Activated T-cell treated with anti-CD3 and anti-CD28 coated beads for 4 hours (primary cell): ENCODE results near the gene FBXL12.
"Not testable (repeated sequence)": the region's sequence is repeated elsewhere in the genome, so short reads cannot be mapped to it uniquely, and the experiment has no call there.

Experiments used
- DNase-seq: peaks from one replicate; pipeline ENCODE4 v3.0.0-alpha.2; 2020

FBXL12 gene, protein sequence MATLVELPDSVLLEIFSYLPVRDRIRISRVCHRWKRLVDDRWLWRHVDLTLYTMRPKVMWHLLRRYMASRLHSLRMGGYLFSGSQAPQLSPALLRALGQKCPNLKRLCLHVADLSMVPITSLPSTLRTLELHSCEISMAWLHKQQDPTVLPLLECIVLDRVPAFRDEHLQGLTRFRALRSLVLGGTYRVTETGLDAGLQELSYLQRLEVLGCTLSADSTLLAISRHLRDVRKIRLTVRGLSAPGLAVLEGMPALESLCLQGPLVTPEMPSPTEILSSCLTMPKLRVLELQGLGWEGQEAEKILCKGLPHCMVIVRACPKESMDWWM

DNA sequence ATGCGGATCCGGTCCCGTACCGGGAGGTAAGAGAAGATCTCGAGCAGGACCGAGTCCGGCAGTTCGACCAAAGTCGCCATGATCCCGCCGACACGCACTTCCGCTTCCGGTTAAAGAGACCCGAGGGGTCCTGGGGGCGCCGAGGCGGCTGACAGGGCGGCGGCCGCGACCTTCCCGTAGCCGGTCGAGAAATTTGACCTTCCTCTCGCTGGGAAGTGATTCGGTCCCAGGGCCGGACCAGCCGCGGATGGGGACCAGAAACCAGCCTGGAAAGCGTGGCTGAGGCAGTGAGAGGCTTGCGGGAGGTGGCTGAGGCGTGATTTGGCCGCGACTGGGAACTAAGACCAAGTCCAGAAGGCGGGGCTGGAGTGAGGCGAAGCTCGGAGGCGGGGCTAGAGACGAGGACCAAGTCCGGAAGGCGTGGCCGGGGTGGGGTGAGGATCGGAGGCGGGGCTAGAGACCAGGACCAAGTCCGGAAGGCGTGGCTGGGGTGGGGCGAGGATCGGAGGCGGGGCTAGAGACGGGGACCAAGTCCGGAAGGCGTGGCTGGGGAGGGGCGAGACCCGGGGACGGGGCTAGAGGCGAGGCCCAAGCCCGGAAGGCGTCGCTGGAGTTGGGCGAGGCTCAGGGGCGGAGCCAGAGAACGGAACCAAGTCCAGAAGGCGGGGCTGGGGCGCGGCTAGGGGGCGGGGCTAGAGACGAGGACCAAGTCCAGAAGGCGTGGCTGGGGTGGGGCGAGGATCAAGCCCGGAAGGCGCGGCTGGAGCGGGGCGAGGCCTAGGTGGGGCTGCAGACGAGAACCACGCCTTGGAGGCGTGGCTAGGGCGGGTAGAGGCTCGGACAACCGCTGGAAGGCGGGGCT is at the start of gene FBXL12:
Gene FBXL12 (minus strand): TSS at position 346 of the 862 bp plus-strand sequence. CDS start 266 bp downstream, at position 80.
- peak; percentile 100 for DNase-seq

DNA sequence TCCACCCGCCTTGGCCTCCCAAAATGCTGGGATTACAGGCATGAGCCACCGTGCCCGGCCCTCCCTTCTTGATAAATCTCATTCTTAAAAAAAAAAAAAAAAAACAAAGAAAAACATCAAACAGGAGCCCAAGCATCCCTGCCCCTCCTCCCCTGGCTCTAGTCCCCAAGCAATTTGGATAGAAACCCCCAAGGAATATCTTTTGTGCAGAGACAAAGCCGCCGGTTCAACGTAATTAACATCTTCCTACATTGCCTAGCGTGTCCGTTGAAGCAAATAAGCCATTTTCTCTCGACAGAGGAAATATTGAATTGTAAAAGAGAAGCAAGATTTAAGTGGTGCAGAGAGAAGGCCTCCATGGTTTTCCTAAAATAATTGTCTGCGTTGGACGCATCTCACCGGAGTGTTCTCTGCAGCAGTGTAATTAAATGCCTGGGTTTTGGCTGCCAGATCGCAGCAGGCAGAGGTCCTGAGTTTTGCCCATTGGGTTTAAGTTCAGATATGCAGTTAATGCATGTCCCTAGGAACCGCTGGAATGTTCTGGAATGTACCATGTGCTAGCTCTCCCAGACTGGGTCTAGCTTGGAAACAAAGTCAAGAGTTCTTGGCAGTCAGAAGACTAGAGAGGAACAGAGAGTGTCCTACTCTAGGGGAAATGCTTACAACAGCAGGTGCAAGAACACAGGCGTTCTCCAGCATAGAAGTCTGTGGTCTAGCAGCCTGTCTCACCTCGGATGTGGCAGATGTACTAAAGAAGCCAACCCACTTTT is 47.0 kb upstream of the FBXL12 start:
- DNase-seq = no peak

DNA sequence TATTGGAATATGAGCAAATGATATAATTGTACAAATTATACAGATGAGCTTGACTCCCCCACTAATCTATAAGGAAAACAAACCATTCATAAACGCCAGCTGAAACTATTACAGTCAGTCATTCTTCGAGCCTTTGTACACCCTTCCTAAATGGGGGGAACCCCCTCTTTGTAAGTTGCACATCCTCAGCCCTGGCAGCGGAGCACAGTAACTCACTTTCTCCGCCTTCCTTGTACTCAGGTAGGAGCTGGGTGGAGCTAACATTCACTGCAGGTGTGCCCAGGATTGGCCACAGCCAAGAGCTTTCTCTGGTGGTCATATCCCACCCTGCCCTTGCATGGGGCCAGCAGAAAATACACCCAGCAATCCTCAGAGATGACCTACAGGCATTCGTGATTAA is 44.9 kb upstream of the FBXL12 start:
- DNase-seq = no peak

GRCh38 chr19:9862938-9863337 is 44.1 kb upstream of the FBXL12 start:
- DNase-seq = no peak

- no peak for DNase-seq
These were observed 42.6 kb upstream of the FBXL12 start for GRCh38 chr19:9861503-9861902.

DNA sequence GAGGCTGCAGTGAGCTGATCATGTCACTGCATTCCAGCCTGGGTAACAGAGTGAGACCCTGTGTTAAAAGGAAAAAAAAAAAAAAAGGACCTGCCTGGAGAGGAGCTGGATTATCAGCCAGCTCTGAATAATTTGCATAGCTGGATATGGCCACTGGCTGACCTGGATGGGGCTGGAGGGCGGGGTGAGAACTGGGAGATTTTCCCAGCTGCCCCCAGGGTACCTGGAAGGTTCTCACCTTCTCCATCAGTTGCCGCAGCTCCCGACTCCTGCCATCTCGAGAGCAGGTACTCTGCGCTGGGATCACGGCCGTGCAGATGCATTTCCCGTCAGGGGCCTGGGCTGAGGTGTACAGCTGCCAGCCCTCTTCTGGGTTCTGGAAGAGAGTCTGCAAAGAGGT is 41.5 kb upstream of the FBXL12 start:
- DNase-seq = no peak

DNA sequence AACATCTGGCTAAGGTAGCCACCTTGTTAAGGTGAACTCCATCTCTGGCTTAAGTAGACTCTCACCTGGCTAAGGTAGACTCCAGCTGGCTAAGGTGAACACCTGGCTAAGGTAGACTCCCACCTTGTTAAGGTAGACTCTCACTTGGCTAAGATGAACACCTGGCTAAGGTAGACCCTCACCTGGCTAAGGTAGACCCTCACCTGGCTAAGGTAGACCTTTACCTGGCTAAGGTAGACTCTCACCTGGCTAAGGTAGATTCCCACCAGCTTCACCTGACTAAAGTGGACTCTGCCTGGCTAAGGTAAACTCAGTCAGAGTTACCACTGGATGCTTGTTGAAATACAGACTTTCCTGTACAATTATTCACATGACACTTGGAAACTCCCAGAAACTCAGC is 39.9 kb upstream of the FBXL12 start:
- DNase-seq = no peak

GRCh38 chr19:9857920-9858746 is 39.3 kb upstream of the FBXL12 start:
- DNase-seq = no peak

DNA sequence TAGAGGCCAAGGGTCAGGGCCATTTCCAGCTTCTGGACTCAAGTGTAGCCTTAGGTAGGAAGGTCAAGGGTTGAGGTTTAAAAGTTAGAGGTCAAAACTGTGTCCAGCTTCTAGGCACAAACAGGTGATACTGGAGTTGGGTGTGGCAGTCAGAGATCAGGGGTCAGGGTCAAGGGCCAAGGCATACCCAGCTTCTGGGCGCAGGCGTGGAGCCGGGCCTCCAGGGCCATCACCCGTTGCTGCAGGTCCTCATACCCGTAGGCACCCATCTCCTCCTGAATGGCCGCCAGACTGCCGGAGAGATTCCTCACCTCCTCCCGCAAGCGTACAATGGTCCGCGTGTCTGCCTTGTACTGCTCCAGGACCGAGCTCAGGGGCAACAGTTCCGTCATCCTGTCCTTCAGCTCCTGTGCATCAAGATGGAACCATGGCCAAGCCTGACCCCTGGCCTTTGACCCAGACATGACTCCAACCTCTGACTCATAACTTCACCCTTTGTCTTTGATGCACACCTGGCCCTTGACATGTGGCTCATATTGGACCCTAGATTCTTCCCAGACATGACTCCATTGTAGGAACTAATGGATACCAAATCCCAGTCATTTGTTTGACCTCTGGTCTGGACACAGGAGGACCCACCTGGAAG is 38.3 kb upstream of the FBXL12 start:
- no peak for DNase-seq

GRCh38 chr19:9856609-9857008 is 37.7 kb upstream of the FBXL12 start:
- no peak for DNase-seq

DNA sequence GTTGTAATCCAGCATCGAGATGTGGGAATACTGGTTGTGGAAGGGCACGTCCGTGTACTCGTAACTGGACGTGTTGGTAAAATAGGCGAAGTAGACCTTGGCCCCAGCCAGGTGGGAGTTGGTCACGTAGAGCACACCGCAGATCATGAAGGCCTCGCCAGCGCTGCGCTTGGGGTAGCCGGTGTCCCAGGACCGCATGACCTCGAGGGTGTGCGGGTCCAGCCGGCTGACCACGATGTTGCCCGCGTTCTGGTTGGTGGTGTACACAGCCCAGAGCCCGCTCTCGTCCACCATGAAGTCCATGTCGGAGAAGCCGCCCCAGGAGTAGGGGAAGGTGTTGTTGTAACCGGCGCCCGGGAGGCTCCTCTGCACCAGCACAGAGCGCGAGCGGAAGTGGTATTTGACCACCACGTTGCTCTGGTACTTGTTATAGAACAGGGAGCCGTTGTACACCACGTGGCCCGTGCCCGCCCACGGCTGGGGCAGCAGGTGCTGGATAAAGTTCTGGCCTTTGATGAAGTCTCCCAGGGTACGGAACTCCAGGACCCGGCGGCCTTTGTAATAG is 35.5 kb upstream of the FBXL12 start:
- no peak for DNase-seq

GRCh38 chr19:9850235-9850959 is 31.5 kb upstream of the FBXL12 start:
- no peak for DNase-seq

GRCh38 chr19:9849791-9850190 is 30.9 kb upstream of the FBXL12 start:
- DNase-seq = no peak

DNA sequence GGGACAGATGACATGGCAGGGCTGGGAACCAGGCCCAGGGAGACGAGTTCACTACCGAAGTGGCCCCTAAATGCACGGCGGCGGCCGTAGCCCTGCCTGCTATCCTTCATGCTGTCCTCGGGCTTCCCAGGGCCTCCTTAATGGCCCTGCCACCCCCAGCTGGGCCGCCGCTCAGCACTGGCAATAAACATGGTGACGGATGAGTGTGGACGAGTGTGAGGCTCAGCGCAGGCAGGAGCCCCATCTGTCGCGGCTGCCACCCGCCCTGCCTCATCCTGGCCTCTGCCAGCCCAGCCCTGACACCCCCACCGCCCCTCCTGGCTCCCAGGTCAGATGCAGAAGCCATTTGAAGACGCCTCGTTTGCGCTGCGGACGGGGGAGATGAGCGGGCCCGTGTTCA is 29.9 kb upstream of the FBXL12 start:
- DNase-seq = no peak

DNA sequence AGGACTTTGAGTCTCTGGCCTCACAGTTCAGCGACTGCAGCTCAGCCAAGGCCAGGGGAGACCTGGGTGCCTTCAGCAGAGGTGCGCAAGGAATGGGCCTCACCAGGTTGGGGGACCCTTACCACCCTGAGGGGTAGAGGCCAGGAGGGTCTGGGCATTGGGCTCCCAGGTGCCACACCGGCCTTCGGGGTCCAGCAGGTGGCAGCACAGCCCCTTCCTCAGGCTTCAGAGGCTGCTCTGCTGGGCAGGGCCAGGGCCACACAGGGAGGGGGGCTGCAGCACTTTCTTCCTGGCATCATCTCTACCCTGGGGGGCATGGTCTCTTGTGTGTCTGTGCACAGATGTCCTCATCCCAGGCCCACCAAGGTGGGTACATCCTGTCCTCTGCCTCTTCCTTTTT is 29.2 kb upstream of the FBXL12 start:
- no peak for DNase-seq

- no peak for DNase-seq
These were observed 28.3 kb upstream of the FBXL12 start for GRCh38 chr19:9847087-9847671.

GRCh38 chr19:9843626-9844273 is 24.9 kb upstream of the FBXL12 start:
- DNase-seq = not testable (repeated sequence)

DNA sequence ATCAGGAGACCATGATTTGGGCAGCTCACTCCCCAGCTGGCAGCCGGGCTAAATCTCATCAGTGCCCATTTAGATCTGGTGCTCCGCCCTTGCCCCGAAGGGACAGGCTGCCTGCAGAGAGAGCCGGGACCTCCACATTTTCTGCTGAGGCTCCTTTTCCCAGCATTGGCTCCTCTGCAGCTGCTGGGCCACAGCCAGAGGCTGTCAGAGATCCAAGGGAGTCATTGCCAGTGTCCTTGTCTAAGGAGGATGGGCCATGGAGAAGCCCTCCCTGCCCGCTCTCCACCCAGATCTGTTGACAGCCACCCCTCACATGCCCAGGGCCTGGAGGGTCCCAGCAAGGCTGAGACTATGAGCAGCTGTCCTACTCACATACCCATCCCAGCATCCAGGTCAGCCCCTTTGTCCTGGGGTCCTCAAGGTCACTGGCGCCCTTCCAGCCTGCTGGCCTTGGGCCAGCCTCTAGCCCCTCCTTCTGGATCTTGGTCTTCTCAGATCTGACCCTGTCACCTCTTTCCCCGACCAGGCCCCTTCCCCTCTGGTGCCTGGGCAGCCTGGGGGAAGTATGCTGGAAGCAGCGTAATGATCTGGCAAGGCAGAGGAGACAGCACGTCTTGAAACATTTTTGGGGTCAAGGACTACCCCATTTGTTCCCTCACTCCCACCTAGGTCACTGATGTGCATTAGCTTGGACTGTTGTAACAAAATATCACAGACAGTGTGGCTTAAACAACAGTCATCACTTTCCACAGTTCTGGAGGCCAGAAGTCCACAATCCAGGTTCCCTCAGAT is 24.2 kb upstream of the FBXL12 start:
- DNase-seq = no peak

DNA sequence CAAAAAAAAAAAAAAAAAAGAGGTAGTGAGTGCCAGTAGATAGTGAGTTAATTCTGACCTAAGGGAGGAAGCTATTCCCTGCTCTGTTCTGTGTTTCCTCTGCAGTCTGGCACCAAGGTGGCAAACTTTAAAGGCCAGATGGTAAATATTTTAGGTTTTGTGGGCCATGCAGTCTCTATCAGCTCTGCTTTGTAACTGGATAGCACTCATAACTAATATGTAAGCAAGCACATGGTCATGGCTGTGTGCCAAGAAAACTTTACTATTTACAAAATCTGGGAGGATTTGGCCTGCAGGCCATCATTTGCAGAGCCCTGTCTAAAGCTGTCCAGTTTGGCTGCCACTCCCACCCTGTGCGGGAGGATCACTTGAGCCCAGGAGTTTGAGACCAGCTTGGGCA is 20.5 kb upstream of the FBXL12 start:
- no peak for DNase-seq
